ENCODE data around the gene COL23A1. TPM values are rescaled to one million over a fixed set of nuclear protein-coding genes. Genes with fewer than 3 reads are reported as not detected.

COL23A1 gene
- polyA plus RNA-seq, 1 donor (not counting 4 experiments of a cell fraction or from before 2014, with no cell fraction given), result not detected

DNA sequence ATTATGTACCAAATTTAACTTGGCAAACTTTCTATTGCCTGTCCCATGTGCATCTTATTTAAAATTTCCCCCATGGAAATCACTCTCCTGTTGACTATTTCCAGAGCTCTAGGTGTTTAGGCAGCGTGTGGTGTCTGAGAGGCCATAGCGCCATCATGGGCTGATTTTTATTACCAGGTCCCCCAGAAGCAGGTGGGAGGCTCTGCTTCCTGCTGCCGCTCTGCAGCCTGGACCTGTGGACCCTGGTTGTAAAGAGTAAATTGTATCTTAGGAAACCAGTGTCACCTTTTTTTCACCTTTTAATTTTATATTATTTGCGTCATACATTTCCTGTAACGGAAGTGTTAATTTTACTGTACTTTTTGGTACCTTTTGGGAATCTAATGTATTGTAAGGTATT is 379.5 kb downstream of the COL23A1 start:
- Histone ChIP-seq H2AFZ (ENCODE audit: control insufficient read depth, low read length) (no peak overlapping the region), H3K27ac (ENCODE audit: control insufficient read depth, insufficient read depth, low read length) (no peak overlapping the region), H3K79me2 (ENCODE audit: control insufficient read depth, insufficient read depth, low read length) (peaks cover 31% of the 10 kb centered on the region), H3K4me2 (ENCODE audit: control insufficient read depth, extremely low read depth, insufficient read depth, low read depth, low read length) (no peak overlapping the region), H3K9me3 (ENCODE audit: control insufficient read depth, low read depth, low read length) (no peaks in the 10 kb centered on the region), H3K4me1 (ENCODE audit: control insufficient read depth, extremely low read depth, insufficient read depth, low read length) (peaks cover 15% of the 10 kb centered on the region), H3K4me3 (ENCODE audit: control insufficient read depth in 2 of 3, extremely low read depth in 1 of 3, insufficient read depth in 2 of 3, low read depth in 1 of 3, low read length in 3 of 3) (no peak overlapping the region), H4K20me1 (ENCODE audit: control insufficient read depth, extremely low read depth, insufficient read depth, low read length) (peaks cover 55% of the 10 kb centered on the region), H3K9ac (ENCODE audit: control insufficient read depth, extremely low read depth, insufficient read depth, low read length) (no peak overlapping the region), H3K27me3 (ENCODE audit: control insufficient read depth, extremely low read depth, insufficient read depth, low read length) (no peaks in the 10 kb centered on the region), H3K9me1 (ENCODE audit: control insufficient read depth, extremely low read depth, insufficient read depth, low read length) (peaks cover 15% of the 10 kb centered on the region), H3K36me3 (ENCODE audit: control insufficient read depth in 2 of 2, extremely low read depth in 1 of 2, insufficient read depth in 2 of 2, low read length in 2 of 2) (peaks cover 56 to 66% of the 10 kb centered on the region in 2 experiments)
- dilution Hi-C loops (cut with MboI; ENCODE audit: extremely low pct_ligation_motif_present, low sequenced_read_pairs), result no loop called here
- TF ChIP-seq, protein P1, sequence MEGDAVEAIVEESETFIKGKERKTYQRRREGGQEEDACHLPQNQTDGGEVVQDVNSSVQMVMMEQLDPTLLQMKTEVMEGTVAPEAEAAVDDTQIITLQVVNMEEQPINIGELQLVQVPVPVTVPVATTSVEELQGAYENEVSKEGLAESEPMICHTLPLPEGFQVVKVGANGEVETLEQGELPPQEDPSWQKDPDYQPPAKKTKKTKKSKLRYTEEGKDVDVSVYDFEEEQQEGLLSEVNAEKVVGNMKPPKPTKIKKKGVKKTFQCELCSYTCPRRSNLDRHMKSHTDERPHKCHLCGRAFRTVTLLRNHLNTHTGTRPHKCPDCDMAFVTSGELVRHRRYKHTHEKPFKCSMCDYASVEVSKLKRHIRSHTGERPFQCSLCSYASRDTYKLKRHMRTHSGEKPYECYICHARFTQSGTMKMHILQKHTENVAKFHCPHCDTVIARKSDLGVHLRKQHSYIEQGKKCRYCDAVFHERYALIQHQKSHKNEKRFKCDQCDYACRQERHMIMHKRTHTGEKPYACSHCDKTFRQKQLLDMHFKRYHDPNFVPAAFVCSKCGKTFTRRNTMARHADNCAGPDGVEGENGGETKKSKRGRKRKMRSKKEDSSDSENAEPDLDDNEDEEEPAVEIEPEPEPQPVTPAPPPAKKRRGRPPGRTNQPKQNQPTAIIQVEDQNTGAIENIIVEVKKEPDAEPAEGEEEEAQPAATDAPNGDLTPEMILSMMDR (optimal IDR thresholded peaks at IDR 0.05 in 1 of 3, IDR thresholded peaks at IDR 0.05 in 1 of 3, conservative IDR thresholded peaks at IDR 0.05 in 1 of 3; ENCODE audit: extremely low read depth in 1 of 3, insufficient read depth in 2 of 3, low read length in 3 of 3), result no peak
- TF ChIP-seq EZH2 (IDR thresholded peaks at IDR 0.05; ENCODE audit: low read length), result no peak
- DNase-seq (ENCODE audit: low read depth, low spot score) (no peak), FAIRE-seq (no peak)

DNA sequence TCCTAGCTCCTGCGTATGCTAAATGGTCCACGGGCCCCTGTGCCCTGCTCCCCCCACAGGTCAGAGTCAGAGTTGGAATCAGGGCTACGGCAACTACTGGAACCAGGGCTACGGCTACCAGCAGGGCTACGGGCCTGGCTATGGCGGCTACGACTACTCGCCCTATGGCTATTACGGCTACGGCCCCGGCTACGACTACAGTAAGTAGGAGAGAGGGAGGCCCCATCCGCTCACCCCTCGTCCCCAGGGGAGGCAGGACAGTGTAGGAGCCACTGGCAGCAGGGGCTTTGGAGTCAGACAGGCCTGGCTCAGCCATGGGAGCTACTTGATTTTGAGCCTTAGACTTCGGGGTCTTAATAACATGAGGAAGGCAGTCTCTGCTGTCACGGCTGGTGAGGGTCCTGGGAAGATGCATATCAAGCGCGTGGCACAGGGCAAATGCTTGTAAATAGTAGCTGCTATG is 380.1 kb downstream of the COL23A1 start:
- Histone ChIP-seq H4K20me1 (ENCODE audit: control insufficient read depth, extremely low read depth, insufficient read depth, low read length) (peaks cover 60% of the 10 kb centered on the region), H3K27ac (ENCODE audit: control insufficient read depth, insufficient read depth, low read length) (no peak overlapping the region), H3K9ac (ENCODE audit: control insufficient read depth, extremely low read depth, insufficient read depth, low read length) (no peak overlapping the region), H3K79me2 (ENCODE audit: control insufficient read depth, insufficient read depth, low read length) (peaks cover 36% of the 10 kb centered on the region), H3K4me3 (ENCODE audit: control insufficient read depth in 2 of 3, extremely low read depth in 1 of 3, insufficient read depth in 2 of 3, low read depth in 1 of 3, low read length in 3 of 3) (no peak overlapping the region), H3K9me1 (ENCODE audit: control insufficient read depth, extremely low read depth, insufficient read depth, low read length) (peaks cover 15% of the 10 kb centered on the region), H3K4me2 (ENCODE audit: control insufficient read depth, extremely low read depth, insufficient read depth, low read depth, low read length) (no peak overlapping the region), H3K36me3 (ENCODE audit: control insufficient read depth in 2 of 2, extremely low read depth in 1 of 2, insufficient read depth in 2 of 2, low read length in 2 of 2) (peaks cover 53 to 70% of the 10 kb centered on the region in 2 experiments), H2AFZ (ENCODE audit: control insufficient read depth, low read length) (no peak overlapping the region), H3K9me3 (ENCODE audit: control insufficient read depth, low read depth, low read length) (no peaks in the 10 kb centered on the region), H3K27me3 (ENCODE audit: control insufficient read depth, extremely low read depth, insufficient read depth, low read length) (no peaks in the 10 kb centered on the region), H3K4me1 (ENCODE audit: control insufficient read depth, extremely low read depth, insufficient read depth, low read length) (peaks cover 16% of the 10 kb centered on the region)
- dilution Hi-C loops (cut with MboI; ENCODE audit: extremely low pct_ligation_motif_present, low sequenced_read_pairs), result no loop called here
- TF ChIP-seq, protein P1 (optimal IDR thresholded peaks at IDR 0.05 in 1 of 3, IDR thresholded peaks at IDR 0.05 in 1 of 3, conservative IDR thresholded peaks at IDR 0.05 in 1 of 3; ENCODE audit: extremely low read depth in 1 of 3, insufficient read depth in 2 of 3, low read length in 3 of 3), result no peak
- TF ChIP-seq EZH2 (IDR thresholded peaks at IDR 0.05; ENCODE audit: low read length), result no peak
- FAIRE-seq (no peak), DNase-seq (ENCODE audit: low read depth, low spot score) (no peak)
